Sigmoid colon (tissue), 4 donors: ENCODE measurements around the gene WWC1.

Source experiments
- CTCF ChIP-seq, 4 experiments: fragments of 450-650 bp in 3 of 4; fragments of 200-600 bp in 1 of 4; IDR thresholded peaks; one replicate each; pipeline ENCODE4 v1.5.1; 2016 to 2019; ENCODE audit warnings: antibody characterized with exemption in 4 of 4, mild to moderate bottlenecking in 3 of 4, moderate library complexity in 2 of 4
- EP300 ChIP-seq, 4 donors: sonication (generic); formaldehyde crosslinking; IDR thresholded peaks; one replicate each; pipeline ENCODE4 v1.6.1; 2017; ENCODE audit warnings: antibody characterized with exemption in 4 of 4
- POLR2A ChIP-seq, 2 donors: fragments of 450-650 bp; IDR thresholded peaks; one replicate each; pipeline ENCODE4 v1.6.1; 2016; ENCODE audit warnings: antibody characterized with exemption in 2 of 2, mild to moderate bottlenecking in 2 of 2, moderate library complexity in 2 of 2
- POLR2AphosphoS5 ChIP-seq, 4 donors: sonication (generic); formaldehyde crosslinking; IDR thresholded peaks; one replicate each; pipeline ENCODE4 v1.6.1; 2017; ENCODE audit warnings: antibody characterized with exemption in 4 of 4

DNA sequence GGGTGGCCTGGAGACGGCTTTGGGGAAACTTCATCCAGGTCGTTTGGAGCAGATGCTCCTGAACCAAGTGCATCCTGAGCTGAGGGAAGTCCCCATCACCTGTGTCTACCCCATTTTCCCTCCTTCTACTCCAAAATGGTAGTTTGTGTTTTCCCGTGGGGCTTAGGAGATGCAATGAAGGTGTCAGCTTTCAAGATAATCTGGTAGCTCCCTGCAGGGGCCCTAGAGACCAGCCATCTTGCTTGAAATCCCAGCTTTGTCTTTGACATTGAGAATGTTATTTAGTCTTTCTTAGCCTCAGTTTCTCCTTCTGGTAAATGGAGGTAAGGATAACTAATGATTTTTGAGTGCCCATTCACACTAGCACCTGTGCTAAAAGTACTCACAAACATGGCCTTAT, 77.4 kb downstream of the WWC1 start:
- no peak for TF ChIP-seq POLR2A (IDR thresholded peaks at IDR 0.05)
- no peak for TF ChIP-seq CTCF (IDR thresholded peaks at IDR 0.05)
- TF ChIP-seq POLR2AphosphoS5 (IDR thresholded peaks at IDR 0.05): no peak
- no peak for TF ChIP-seq EP300 (IDR thresholded peaks at IDR 0.05)
